GM18499 (cell line): ENCODE results near the gene NCOA1.

ENCODE experiments used
- ATAC-seq: cut with Tn5 transposase; IDR thresholded peaks from one replicate; pipeline ENCODE4 v1.9.1; 2021; ENCODE audit warnings: moderate number of reproducible peaks; ENCODE audit not compliant: insufficient read depth, unreplicated experiment

The NCOA1 gene

DNA sequence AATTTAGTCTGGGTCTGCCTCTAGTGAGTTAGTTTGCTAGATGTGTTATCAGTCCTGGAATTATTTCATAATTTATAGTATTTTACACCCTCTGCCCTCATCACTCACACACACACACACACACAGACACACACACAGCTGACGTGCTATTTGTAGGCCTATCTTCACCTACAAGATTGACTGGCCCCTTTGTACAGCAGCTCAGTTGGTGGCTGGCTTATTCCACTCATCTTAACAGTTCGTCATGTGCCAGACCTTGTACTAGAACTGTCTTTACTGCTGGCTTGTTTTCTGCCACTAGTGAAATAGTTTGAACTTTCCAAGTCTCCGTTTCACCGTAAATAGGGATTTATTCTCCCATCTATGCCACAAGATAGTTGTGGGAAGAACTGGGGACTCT, 323.5 kb downstream of the NCOA1 start:
- ATAC-seq, result no peak

DNA sequence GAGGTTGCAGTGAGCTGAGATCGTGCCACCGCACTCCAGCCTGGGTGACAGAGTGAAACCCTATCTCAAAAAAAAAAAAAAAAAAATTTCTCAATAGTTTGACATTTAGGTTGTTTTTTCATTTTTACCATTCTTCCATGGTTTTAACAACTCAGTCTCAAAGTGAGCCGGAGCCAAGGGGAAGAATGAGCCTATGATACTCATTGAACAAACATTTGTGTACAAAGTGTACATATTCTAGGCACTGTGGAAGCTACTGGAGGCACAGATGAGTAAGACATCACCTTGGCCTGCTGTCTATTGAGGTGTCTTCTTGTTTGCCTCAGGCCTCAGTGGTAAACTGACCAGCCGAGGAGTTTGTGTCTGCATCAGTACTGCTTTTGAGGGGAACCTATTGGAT, 324.1 kb downstream of the NCOA1 start:
- no peak for ATAC-seq

DNA sequence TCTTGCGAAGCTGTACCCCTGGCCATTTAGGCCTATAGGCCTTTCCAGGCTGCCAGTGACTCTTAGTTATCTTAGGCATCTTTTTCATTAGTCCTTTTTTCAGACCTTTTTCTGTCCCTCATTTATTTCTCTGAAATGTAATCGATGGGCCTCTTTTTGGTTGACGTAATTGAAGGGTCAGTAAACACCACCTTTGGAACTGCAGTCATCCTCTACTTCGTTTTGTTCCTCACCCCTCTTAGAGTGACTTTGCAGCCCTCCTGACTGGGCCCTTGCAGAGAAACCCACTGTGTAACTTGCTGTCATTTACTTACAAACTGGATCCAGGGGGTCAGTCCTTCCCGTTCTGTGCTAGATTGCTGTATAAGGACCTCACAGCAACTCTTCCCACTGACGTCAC, 325.4 kb downstream of the NCOA1 start:
- no peak for ATAC-seq

DNA sequence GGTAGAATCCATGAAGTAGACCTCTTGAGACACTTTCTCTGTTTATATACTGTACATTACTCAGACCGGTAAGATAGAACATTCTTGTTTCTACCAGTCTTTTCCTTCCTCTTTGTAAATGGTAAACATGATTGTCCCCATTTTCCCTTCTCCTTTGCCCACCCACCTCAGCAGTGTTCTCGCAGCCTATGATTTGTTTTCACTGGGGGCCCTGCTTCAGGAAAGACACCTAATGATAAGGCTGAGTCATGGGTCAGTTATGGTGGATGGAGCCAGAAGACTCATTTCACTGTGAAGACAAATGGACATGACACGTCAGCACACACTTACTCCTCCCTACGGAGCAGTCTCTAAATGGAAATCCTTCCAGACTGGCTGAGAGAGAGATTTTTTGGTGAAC, 325.8 kb downstream of the NCOA1 start:
- ATAC-seq, result no peak

DNA sequence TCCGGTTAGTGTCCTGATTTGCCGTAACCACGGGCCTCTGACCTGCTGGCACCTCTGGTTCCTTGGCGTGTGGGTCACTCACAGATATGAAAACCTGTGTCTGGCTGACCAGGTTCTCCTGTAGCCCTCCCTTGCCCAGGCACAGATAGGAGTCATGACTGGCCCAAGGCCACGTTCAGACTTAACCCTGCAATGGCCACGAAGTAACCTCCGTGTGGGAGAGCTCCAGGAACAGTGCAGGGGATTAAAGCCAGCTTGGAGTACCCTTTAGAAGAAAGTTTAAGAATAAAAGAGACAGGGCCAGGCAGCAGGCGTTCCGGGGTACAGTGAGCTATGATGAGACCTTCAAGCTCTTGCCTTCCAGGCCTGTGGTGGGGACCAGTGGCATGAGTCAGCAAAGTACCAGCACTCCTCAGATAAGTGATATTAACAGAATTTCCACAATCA, 327.7 kb downstream of the NCOA1 start:
- no peak for ATAC-seq

DNA sequence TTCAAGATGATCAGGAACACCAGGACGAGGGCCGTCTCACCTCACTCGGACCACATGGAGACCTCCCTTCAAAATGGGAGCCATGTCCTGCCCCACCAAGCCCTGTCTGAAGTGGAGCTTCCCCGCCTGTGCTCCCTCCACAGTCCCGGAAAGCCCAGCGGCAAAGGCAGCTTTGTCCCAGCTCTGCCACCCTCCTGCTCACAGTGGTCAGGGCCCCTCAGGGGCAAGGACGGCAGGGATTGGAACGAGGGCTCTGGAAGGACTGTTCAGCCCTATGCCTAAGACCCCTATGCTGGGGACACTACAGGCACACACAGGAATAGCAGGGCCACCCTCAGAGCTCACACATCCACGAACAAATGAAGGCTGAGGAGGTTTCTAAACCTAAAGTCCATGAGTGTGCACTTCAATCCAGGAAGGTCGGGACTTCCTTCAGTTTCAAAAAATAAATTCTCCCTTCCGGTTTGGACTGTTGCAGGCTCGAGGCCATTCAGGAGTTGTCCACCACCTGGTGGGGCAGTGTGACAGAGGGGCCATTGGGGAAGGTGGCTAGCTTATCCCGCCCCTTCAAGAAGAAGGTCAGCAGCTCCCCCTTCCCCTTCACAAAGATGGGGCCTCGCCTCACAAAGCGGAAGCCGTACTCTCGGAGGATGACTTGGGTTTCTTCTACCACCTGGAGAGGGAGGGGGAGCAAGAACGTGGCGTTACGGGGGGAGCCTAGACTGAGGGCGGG, 328.6 kb downstream of the NCOA1 start:
- ATAC-seq, result no peak

DNA sequence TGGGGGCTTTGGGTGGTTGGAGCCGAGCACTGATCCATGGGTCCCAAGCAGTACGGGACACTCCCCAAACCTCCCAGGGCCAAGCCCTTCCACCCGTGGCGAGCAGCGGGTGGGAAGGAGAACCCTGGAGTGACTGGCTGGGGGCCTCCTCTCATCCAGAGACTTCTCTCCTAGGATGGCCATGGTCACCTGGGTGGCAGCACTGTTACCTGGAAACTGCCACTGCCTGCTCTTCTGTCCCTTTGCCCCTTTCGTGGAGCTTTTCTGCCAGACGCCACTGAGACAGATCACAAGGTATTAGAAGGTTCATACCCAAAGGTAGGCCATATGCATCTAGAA, 329.1 kb downstream of the NCOA1 start:
- ATAC-seq, result no peak
